Esophagus squamous epithelium (tissue), 5 donors: ENCODE measurements around the gene DRGX. TPM values are rescaled to one million over a fixed set of nuclear protein-coding genes. Genes with fewer than 3 reads are reported as not detected.

ENCODE experiments used
- DNase-seq: peaks from one replicate; lab custom pipeline; 2025; lab: John Stamatoyannopoulos, UW
- H3K27ac ChIP-seq, 4 donors: fragments of 200-600 bp; sonication (generic); one replicate each; pipeline ENCODE4 v1.5.1; 2016 to 2019; ENCODE audit warnings: mild to moderate bottlenecking in 1 of 4
- H3K27me3 ChIP-seq, 4 donors: fragments of 200-600 bp; sonication (generic); 1 replicate in 3 of 4; 2 replicates in 1 of 4; pipeline versions ENCODE4 v1.5.1 to v1.6.0; 2017 to 2021; ENCODE audit warnings: antibody characterized with exemption in 1 of 4
- H3K36me3 ChIP-seq, 3 donors: fragments of 200-600 bp; sonication (generic); one replicate each; pipeline ENCODE4 v1.5.1; 2016 to 2019
- H3K4me1 ChIP-seq, 3 donors: fragments of 200-600 bp; sonication (generic); one replicate each; pipeline ENCODE4 v1.5.1; 2017 to 2019
- H3K4me3 ChIP-seq, 4 donors: fragments of 200-600 bp; sonication (generic); 1 replicate in 3 of 4; 2 replicates in 1 of 4; pipeline ENCODE4 v1.5.1; 2016 to 2019; ENCODE audit warnings: mild to moderate bottlenecking in 2 of 4, moderate library complexity in 1 of 4
- H3K9me3 ChIP-seq, 3 donors: fragments of 200-600 bp; sonication (generic); one replicate each; pipeline ENCODE4 v1.5.1; 2016 to 2019
- POLR2A ChIP-seq, 4 donors: fragments of 450-650 bp; IDR thresholded peaks; one replicate each; pipeline ENCODE4 v1.6.1; 2017; ENCODE audit warnings: antibody characterized with exemption in 4 of 4, mild to moderate bottlenecking in 4 of 4, moderate library complexity in 3 of 4
- WGBS, 2 donors: methylation state at CpG; one replicate each; pipeline ENCODE4 v1.1.5; 2018; 5-methylcytosine and 5-hydroxymethylcytosine counted together
- intact Hi-C: fragments of 100-400 bp; cut with DNase I; formaldehyde crosslinking; loops from one replicate; pipeline ENCODE4 v1.15.0; 2022
- total RNA-seq, 4 donors: library from RNA; depleted of rRNA; stranded (reverse); fragments of >200 nt; gene quantifications; one replicate each; pipeline ENCODE4 v1.1.0, GENCODE V29; 2016
- TF ChIP-seq, protein P1 (sequence below), 6 experiments: fragments of 450-650 bp in 4 of 6; fragments of 200-600 bp in 2 of 6; sonication (generic) in 2 of 6; IDR thresholded peaks; one replicate each; pipeline ENCODE4 v1.5.1; 2016 to 2019; ENCODE audit warnings: antibody characterized with exemption in 6 of 6, mild to moderate bottlenecking in 4 of 6, moderate library complexity in 4 of 6
- donor health status: DM: yes; HTN: yes; CAD: no.

Gene DRGX
- total RNA-seq, 4 donors from 2014 or later: not detected

DNA sequence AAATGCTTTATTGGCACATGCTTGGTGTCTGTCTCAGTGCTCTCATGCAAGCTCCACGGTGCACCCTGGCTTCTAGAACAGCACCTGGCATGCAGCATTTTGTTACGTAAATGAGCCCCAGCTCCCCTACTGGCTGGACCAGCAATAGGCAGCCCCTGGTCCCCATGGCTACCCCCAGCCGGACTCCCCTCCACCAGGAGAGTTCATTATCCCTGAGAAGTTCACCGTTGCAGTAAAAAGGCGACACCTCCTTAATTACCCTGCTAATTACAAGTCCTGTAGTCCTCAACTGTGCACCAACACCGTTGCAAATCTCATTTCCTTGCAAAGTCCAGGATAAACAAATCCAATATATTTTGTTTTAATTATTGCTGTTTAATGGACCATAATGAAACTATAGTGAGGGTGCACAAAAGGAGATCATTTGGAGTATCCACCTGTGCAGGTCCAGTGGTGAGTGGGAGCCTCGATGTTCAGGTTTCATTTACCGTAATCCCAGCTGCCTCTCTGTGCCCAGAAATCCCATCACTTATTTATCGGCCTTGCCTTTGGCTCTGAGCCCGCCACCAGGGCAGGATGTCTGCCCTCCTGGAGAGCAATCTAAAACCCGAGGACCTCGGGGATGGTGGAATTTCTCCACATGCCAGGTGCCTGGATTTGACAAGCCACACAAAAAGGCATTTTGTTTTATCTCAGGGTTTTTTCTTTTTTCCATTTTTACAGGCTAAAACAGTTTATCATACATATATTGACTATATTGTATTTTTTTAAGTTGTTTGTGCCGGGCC, 12.8 kb upstream of the DRGX start:
- Histone ChIP-seq H3K27ac (no peak overlapping the region), H3K4me3 (no peak overlapping the region), H3K9me3 (no peaks in the 10 kb centered on the region), H3K4me1 (peaks cover 0 to 11% (median 0%) of the 10 kb centered on the region in 3 donors), H3K36me3 (no peaks in the 10 kb centered on the region), H3K27me3 (peaks cover 0 to 45% (median 0%) of the 10 kb centered on the region in 4 donors)
- intact Hi-C loops: loop anchor here (5.0 kb wide), 1 partner anchor 114 kb away; no protein-coding TSS in a partner anchor
- WGBS, 2 donors: 55 to 73% methylated on average over 10 to 13 of the region's 13 CpGs
- no peak for TF ChIP-seq POLR2A (IDR thresholded peaks at IDR 0.05)
- TF ChIP-seq, protein P1, sequence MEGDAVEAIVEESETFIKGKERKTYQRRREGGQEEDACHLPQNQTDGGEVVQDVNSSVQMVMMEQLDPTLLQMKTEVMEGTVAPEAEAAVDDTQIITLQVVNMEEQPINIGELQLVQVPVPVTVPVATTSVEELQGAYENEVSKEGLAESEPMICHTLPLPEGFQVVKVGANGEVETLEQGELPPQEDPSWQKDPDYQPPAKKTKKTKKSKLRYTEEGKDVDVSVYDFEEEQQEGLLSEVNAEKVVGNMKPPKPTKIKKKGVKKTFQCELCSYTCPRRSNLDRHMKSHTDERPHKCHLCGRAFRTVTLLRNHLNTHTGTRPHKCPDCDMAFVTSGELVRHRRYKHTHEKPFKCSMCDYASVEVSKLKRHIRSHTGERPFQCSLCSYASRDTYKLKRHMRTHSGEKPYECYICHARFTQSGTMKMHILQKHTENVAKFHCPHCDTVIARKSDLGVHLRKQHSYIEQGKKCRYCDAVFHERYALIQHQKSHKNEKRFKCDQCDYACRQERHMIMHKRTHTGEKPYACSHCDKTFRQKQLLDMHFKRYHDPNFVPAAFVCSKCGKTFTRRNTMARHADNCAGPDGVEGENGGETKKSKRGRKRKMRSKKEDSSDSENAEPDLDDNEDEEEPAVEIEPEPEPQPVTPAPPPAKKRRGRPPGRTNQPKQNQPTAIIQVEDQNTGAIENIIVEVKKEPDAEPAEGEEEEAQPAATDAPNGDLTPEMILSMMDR (IDR thresholded peaks at IDR 0.05): no peak
- no peak for DNase-seq

DNA sequence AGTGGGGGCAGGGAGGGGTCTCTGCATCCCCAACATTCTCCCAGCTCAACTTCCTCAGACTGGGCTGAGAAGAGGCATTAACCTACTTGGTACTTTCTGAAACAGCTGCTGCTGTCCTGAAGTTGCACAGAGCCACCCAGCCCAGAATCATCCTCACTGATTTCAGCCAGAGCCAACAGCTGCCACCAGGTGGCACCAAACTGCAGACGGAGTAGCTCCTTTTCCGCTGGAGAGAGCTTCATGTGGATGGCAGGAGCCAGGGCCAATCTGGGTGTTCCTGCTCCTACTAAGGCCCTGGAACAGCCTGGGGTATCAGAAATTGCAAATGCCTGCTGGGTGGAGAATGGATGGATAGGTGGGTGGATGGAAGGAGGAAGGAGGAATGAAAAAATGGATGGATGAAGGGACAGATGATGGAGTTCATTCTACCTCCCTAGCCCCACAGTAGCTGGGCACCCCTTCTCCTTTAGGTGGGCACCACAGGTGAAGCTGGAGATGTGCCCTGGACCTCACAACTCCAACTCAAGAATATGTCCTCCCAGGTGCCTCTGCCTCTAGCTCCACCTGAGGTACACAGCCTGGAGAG, 11.8 kb upstream of the DRGX start:
- Histone ChIP-seq H3K4me1 (peaks cover 0 to 11% (median 0%) of the 10 kb centered on the region in 3 donors), H3K27me3 (peaks cover 0 to 54% (median 0%) of the 10 kb centered on the region in 4 donors), H3K27ac (no peak overlapping the region), H3K36me3 (no peaks in the 10 kb centered on the region), H3K9me3 (no peaks in the 10 kb centered on the region), H3K4me3 (no peak overlapping the region)
- intact Hi-C loops: loop anchor here (5.0 kb wide), 1 partner anchor 115 kb away; no protein-coding TSS in a partner anchor
- TF ChIP-seq POLR2A (IDR thresholded peaks at IDR 0.05): no peak
- TF ChIP-seq, protein P1 (IDR thresholded peaks at IDR 0.05): peak; percentile 64 to 94 (median 84)
- 0% methylated on average over 1 of the region's 2 CpGs; no CpG with 5 or more reads in 1 of the 2 donors for WGBS, 2 donors
- no peak for DNase-seq

DNA sequence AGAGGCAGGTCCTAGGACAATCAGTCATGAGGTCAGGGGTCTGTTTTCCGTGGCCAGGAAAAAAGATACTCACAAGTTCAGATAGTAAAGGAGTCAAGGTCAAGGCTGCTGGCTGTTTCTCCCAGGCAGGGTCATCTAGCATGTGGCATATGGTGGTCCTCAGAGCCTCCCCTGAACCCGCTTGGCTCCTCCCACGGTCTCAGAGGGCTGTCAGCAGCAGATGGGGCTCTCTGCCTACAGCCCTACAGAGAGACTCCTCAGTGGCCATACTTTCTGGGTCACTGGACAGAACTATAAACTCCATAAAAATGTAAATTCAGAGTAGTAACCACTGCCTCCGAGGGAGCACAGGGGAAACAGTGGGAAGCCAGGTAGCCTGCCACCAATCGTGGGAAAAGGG, 11.3 kb upstream of the DRGX start:
- H3K4me3 ChIP-seq: no peak overlapping the region
- H3K4me1 ChIP-seq: peaks cover 0 to 11% (median 0%) of the 10 kb centered on the region in 3 donors
- no peak for DNase-seq
- TF ChIP-seq, protein P1 (IDR thresholded peaks at IDR 0.05): no peak
- no peak for TF ChIP-seq POLR2A (IDR thresholded peaks at IDR 0.05)
- H3K27me3 ChIP-seq: peaks cover 0 to 59% (median 0%) of the 10 kb centered on the region in 4 donors
- no peaks in the 10 kb centered on the region for H3K36me3 ChIP-seq
- no peak overlapping the region for H3K27ac ChIP-seq
- 58 to 61% methylated on average over 4 to 5 of the region's 5 CpGs for WGBS, 2 donors
- intact Hi-C loops: loop anchor here (5.0 kb wide), 1 partner anchor 115 kb away; no protein-coding TSS in a partner anchor
- H3K9me3 ChIP-seq: no peaks in the 10 kb centered on the region

DNA sequence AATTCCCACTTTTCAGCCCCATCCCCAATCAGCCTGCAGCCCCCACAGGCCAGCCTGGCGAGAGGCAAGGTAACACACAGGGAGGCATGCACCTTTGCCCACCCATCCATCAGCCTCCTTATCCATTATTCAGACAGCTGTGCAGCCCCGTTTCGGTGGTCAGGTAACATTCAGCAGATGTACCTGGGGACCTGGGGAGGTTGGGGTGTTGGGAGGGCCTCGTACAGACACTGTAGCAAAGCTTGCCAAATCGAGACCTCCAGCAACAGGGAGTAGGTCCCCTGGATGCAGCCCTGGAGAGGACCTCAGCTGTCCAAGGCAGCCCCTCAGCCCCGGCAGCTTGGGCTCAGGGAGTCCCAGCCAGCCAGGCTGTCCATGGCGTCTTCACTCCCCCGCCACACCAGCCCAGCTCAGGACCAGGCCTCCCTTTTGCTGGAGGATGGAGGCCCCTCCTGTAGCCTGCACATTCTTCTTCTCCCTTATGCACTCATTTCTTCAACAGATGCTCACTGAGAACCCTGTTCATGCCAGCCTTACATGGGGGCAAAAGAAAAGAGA, 8.5 kb upstream of the DRGX start:
- Histone ChIP-seq H3K4me3 (no peak overlapping the region), H3K9me3 (no peaks in the 10 kb centered on the region), H3K4me1 (no peaks in the 10 kb centered on the region), H3K27me3 (peaks cover 0 to 71% (median 3%) of the 10 kb centered on the region in 4 donors), H3K27ac (no peak overlapping the region), H3K36me3 (no peaks in the 10 kb centered on the region)
- TF ChIP-seq, protein P1 (IDR thresholded peaks at IDR 0.05): no peak
- no peak for TF ChIP-seq POLR2A (IDR thresholded peaks at IDR 0.05)
- no peak for DNase-seq
- intact Hi-C loops: no loop called here
- WGBS, 2 donors: 64 to 65% methylated on average over 4 to 6 of the region's 8 CpGs
